Measurements from ENCODE around the gene TSPAN17. TPM values are rescaled to one million over a fixed set of nuclear protein-coding genes. Genes with fewer than 3 reads are reported as not detected.
A peak's percentile ranks its signal among the peaks of the same experiment; 100 is the strongest.
"Not testable (repeated sequence)": the region's sequence is repeated elsewhere in the genome, so short reads cannot be mapped to it uniquely, and the experiment has no call there.

The TSPAN17 gene
- total RNA-seq, 1 donor from 2014 or later = 47.6 TPM

- no peak for DNase-seq (ENCODE audit: low spot score)
These were observed 32.3 kb downstream of the TSPAN17 start for GRCh38 chr5:176679365-176680225.

GRCh38 chr5:176680226-176680563 is 32.9 kb downstream of the TSPAN17 start:
- no peak for DNase-seq (ENCODE audit: low spot score)

GRCh38 chr5:176682016-176682531 is 34.8 kb downstream of the TSPAN17 start:
- no peak for DNase-seq (ENCODE audit: low spot score)

- no peak for DNase-seq (ENCODE audit: low spot score)
These were observed 37.7 kb downstream of the TSPAN17 start for GRCh38 chr5:176685010-176685409.

GRCh38 chr5:176687247-176687646 is 40.0 kb downstream of the TSPAN17 start:
- no peak for DNase-seq (ENCODE audit: low spot score)

GRCh38 chr5:176687881-176688280 is 40.6 kb downstream of the TSPAN17 start:
- DNase-seq (ENCODE audit: low spot score) = no peak

- no peak for DNase-seq (ENCODE audit: low spot score)
These were observed 43.6 kb downstream of the TSPAN17 start for GRCh38 chr5:176690911-176691310.

GRCh38 chr5:176691524-176691923 is 44.2 kb downstream of the TSPAN17 start:
- no peak for DNase-seq (ENCODE audit: low spot score)

- no peak for DNase-seq (ENCODE audit: low spot score)
These were observed 45.0 kb downstream of the TSPAN17 start for GRCh38 chr5:176692326-176692725.

GRCh38 chr5:176692839-176693476 is 45.7 kb downstream of the TSPAN17 start:
- DNase-seq (ENCODE audit: low spot score) = peak; percentile 36

GRCh38 chr5:176693477-176693851 is 46.2 kb downstream of the TSPAN17 start:
- DNase-seq (ENCODE audit: low spot score) = no peak

- no peak for DNase-seq (ENCODE audit: low spot score)
These were observed 46.9 kb downstream of the TSPAN17 start for GRCh38 chr5:176694146-176694545.

- no peak for DNase-seq (ENCODE audit: low spot score)
These were observed 47.3 kb downstream of the TSPAN17 start for GRCh38 chr5:176694631-176695030.

- no peak for DNase-seq (ENCODE audit: low spot score)
These were observed 47.8 kb downstream of the TSPAN17 start for GRCh38 chr5:176695073-176695472.

- DNase-seq (ENCODE audit: low spot score) = no peak
These were observed 50.1 kb downstream of the TSPAN17 start for GRCh38 chr5:176697267-176697933.

- DNase-seq (ENCODE audit: low spot score) = no peak
These were observed 50.8 kb downstream of the TSPAN17 start for GRCh38 chr5:176697934-176698538.

- not testable (repeated sequence) for DNase-seq (ENCODE audit: low spot score)
These were observed 52.2 kb downstream of the TSPAN17 start for GRCh38 chr5:176699446-176699845.

- no peak for DNase-seq (ENCODE audit: low spot score)
These were observed 53.1 kb downstream of the TSPAN17 start for GRCh38 chr5:176700239-176700847.

GRCh38 chr5:176702671-176703641 is 55.7 kb downstream of the TSPAN17 start:
- DNase-seq (ENCODE audit: low spot score) = no peak

- DNase-seq (ENCODE audit: low spot score) = no peak
These were observed 56.6 kb downstream of the TSPAN17 start for GRCh38 chr5:176703857-176704256.
